Upper lobe of right lung (tissue), 1 donor: ENCODE measurements around the gene NABP1. TPM values are rescaled to one million over a fixed set of nuclear protein-coding genes. Genes with fewer than 3 reads are reported as not detected.

Experiments
- ATAC-seq: fragments of 200-7000 bp; cut with Tn5 transposase; one replicate; pipeline ENCODE4 v1.9.1; 2020; ENCODE audit warnings: mild to moderate bottlenecking, moderate library complexity
- DNase-seq: peaks from one replicate; pipeline ENCODE4 v3.0.0-alpha.2; 2020
- H3K27ac ChIP-seq: fragments of 200-600 bp; one replicate; pipeline ENCODE4 v1.8.0; 2022
- H3K27me3 ChIP-seq: fragments of 200-600 bp; one replicate; pipeline ENCODE4 v1.8.0; 2022; ENCODE audit warnings: mild to moderate bottlenecking
- H3K36me3 ChIP-seq: fragments of 200-600 bp; one replicate; pipeline ENCODE4 v1.8.0; 2022
- H3K4me1 ChIP-seq: fragments of 200-600 bp; one replicate; pipeline ENCODE4 v1.8.0; 2022
- H3K4me3 ChIP-seq: fragments of 200-600 bp; one replicate; pipeline ENCODE4 v1.8.0; 2022; ENCODE audit warnings: mild to moderate bottlenecking
- H3K9me3 ChIP-seq: fragments of 200-600 bp; one replicate; pipeline ENCODE4 v1.8.0; 2022
- CTCF ChIP-seq: fragments of 200-600 bp; IDR thresholded peaks from one replicate; pipeline ENCODE4 v1.8.0; 2022; ENCODE audit warnings: antibody characterized with exemption
- intact Hi-C: fragments of 100-400 bp; cut with DNase I; formaldehyde crosslinking; loops from one replicate; pipeline ENCODE4 v1.11.0; 2022
- total RNA-seq: library from RNA; stranded (reverse); fragmentation: NEBNext Ultra II Directional; extraction: Animal tissue kit (Norgen Biotek cat#: 25700); gene quantifications from one replicate; pipeline ENCODE4 v1.2.1, GENCODE V29; 2021
- donor health status: DM: no; HTN: yes; CAD: no; lungs with severe emphysema.

The NABP1 gene
- total RNA-seq, 1 donor from 2014 or later = 50.2 TPM

- intact Hi-C loops = no loop called here
- DNase-seq (no peak), ATAC-seq (no peak)
- H3K27me3 ChIP-seq = no peaks in the 10 kb centered on the region
- H3K4me1 ChIP-seq = no peaks in the 10 kb centered on the region
- no peak for TF ChIP-seq CTCF
- H3K36me3 ChIP-seq = no peaks in the 10 kb centered on the region
- no peak overlapping the region for H3K4me3 ChIP-seq
- H3K9me3 ChIP-seq = no peaks in the 10 kb centered on the region
- H3K27ac ChIP-seq = no peak overlapping the region
Observed at GRCh38 chr2:191724015-191724414, 46.1 kb downstream of the NABP1 start.

GRCh38 chr2:191728750-191729624, 51.1 kb downstream of the NABP1 start:
- no peak for ATAC-seq
- intact Hi-C loops = no loop called here
- Histone ChIP-seq H3K4me3 (no peak overlapping the region), H3K9me3 (no peaks in the 10 kb centered on the region), H3K27me3 (no peaks in the 10 kb centered on the region), H3K4me1 (no peaks in the 10 kb centered on the region), H3K27ac (no peak overlapping the region), H3K36me3 (no peaks in the 10 kb centered on the region)
- DNase-seq = no peak
- no peak for TF ChIP-seq CTCF

GRCh38 chr2:191730263-191730662, 52.3 kb downstream of the NABP1 start:
- intact Hi-C loops = no loop called here
- no peaks in the 10 kb centered on the region for H3K36me3 ChIP-seq
- no peaks in the 10 kb centered on the region for H3K4me1 ChIP-seq
- TF ChIP-seq CTCF = no peak
- no peaks in the 10 kb centered on the region for H3K27me3 ChIP-seq
- no peak overlapping the region for H3K4me3 ChIP-seq
- H3K27ac ChIP-seq = no peak overlapping the region
- DNase-seq (no peak), ATAC-seq (no peak)
- H3K9me3 ChIP-seq = no peaks in the 10 kb centered on the region

Other genes with a start within 250 kb of the NABP1 start
- 185 TPM for gene CAVIN2, start 169.0 kb downstream of the NABP1 start, total RNA-seq